ENCODE results near the gene SCAND1. TPM values are rescaled to one million over a fixed set of nuclear protein-coding genes. Genes with fewer than 3 reads are reported as not detected.

Gene SCAND1
- total RNA-seq, 1 donor from 2014 or later, result 51.9 TPM

- Histone ChIP-seq H3K27ac (no peak overlapping the region), H3K27me3 (ENCODE audit: low read depth) (no peaks in the 10 kb centered on the region), H3K36me3 (peaks cover 75% of the 10 kb centered on the region), H3K9me3 (no peaks in the 10 kb centered on the region), H3K4me3 (no peak overlapping the region), H3K4me1 (no peaks in the 10 kb centered on the region)
- intact Hi-C loops (cut with DNase I), result no loop called here
- TF ChIP-seq CTCF (IDR thresholded peaks at IDR 0.05), result no peak
- ATAC-seq (no peak), DNase-seq (no peak)
Measured at GRCh38 chr20:35934050-35934449, 20.3 kb downstream of the SCAND1 start.

GRCh38 chr20:35929301-35929700 is 25.0 kb downstream of the SCAND1 start:
- peaks cover 88% of the 10 kb centered on the region for H3K36me3 ChIP-seq
- intact Hi-C loops (cut with DNase I), result no loop called here
- TF ChIP-seq CTCF (IDR thresholded peaks at IDR 0.05), result no peak
- no peaks in the 10 kb centered on the region for H3K4me1 ChIP-seq
- H3K27ac ChIP-seq, result no peak overlapping the region
- H3K4me3 ChIP-seq, result no peak overlapping the region
- ATAC-seq (no peak), DNase-seq (no peak)
- H3K27me3 ChIP-seq (ENCODE audit: low read depth), result no peaks in the 10 kb centered on the region
- H3K9me3 ChIP-seq, result no peaks in the 10 kb centered on the region

GRCh38 chr20:35920523-35920922 is 33.8 kb downstream of the SCAND1 start:
- no peaks in the 10 kb centered on the region for H3K27me3 ChIP-seq (ENCODE audit: low read depth)
- DNase-seq (no peak), ATAC-seq (no peak)
- intact Hi-C loops (cut with DNase I), result no loop called here
- H3K9me3 ChIP-seq, result no peaks in the 10 kb centered on the region
- no peaks in the 10 kb centered on the region for H3K4me1 ChIP-seq
- no peak overlapping the region for H3K4me3 ChIP-seq
- TF ChIP-seq CTCF (IDR thresholded peaks at IDR 0.05), result no peak
- H3K27ac ChIP-seq, result no peak overlapping the region
- peaks cover 93% of the 10 kb centered on the region for H3K36me3 ChIP-seq

GRCh38 chr20:35918021-35918420 is 36.3 kb downstream of the SCAND1 start:
- no peak overlapping the region for H3K4me3 ChIP-seq
- no peaks in the 10 kb centered on the region for H3K27me3 ChIP-seq (ENCODE audit: low read depth)
- no peak for DNase-seq
- no peaks in the 10 kb centered on the region for H3K9me3 ChIP-seq
- intact Hi-C loops (cut with DNase I), result no loop called here
- no peak overlapping the region for H3K27ac ChIP-seq
- H3K36me3 ChIP-seq, result peaks cover 99% of the 10 kb centered on the region
- H3K4me1 ChIP-seq, result no peaks in the 10 kb centered on the region
- ATAC-seq, result no peak
- no peak for TF ChIP-seq CTCF (IDR thresholded peaks at IDR 0.05)

- H3K9me3 ChIP-seq, result no peaks in the 10 kb centered on the region
- DNase-seq, result no peak
- intact Hi-C loops (cut with DNase I), result no loop called here
- H3K27me3 ChIP-seq (ENCODE audit: low read depth), result no peaks in the 10 kb centered on the region
- no peaks in the 10 kb centered on the region for H3K4me1 ChIP-seq
- TF ChIP-seq CTCF (IDR thresholded peaks at IDR 0.05), result no peak
- no peak overlapping the region for H3K27ac ChIP-seq
- ATAC-seq, result no peak
- peaks cover 98% of the 10 kb centered on the region for H3K36me3 ChIP-seq
- H3K4me3 ChIP-seq, result no peak overlapping the region
Measured at GRCh38 chr20:35917077-35917476, 37.2 kb downstream of the SCAND1 start.

GRCh38 chr20:35912881-35913280 is 41.4 kb downstream of the SCAND1 start:
- intact Hi-C loops (cut with DNase I), result no loop called here
- DNase-seq (no peak), ATAC-seq (no peak)
- no peak overlapping the region for H3K27ac ChIP-seq
- no peak for TF ChIP-seq CTCF (IDR thresholded peaks at IDR 0.05)
- H3K4me3 ChIP-seq, result no peak overlapping the region
- no peaks in the 10 kb centered on the region for H3K4me1 ChIP-seq
- H3K36me3 ChIP-seq, result peaks cover 76% of the 10 kb centered on the region
- H3K9me3 ChIP-seq, result no peaks in the 10 kb centered on the region
- no peaks in the 10 kb centered on the region for H3K27me3 ChIP-seq (ENCODE audit: low read depth)
